IMR-90 (cell line): ENCODE data around the gene C5AR2. TPM values are rescaled to one million over a fixed set of nuclear protein-coding genes. Genes with fewer than 3 reads are reported as not detected.

Experiments
- ATAC-seq: fragments of 200-7000 bp; cut with Tn5 transposase; 2 replicates; pipeline ENCODE4 v1.9.1; 2020; ENCODE audit warnings: low read depth, mild to moderate bottlenecking, moderate library complexity
- BruUV-seq: library from RNA; stranded (reverse); fragments of 400-500 nt; replicated peaks from 2 replicates; lab custom pipeline; 2021; lab: Mats Ljungman, UMichigan
- CTCF ChIA-PET: fragments of 300-600 bp; formaldehyde crosslinking; extraction: SDS; loops from one replicate; lab custom pipeline; 2021; ENCODE audit warnings: antibody characterized with exemption; lab: Yijun Ruan, JAX
- POLR2A ChIA-PET: fragments of 300-600 bp; sonication (Branson Sonifier 250); formaldehyde crosslinking; loops from one replicate; lab custom pipeline; 2022; ENCODE audit warnings: antibody characterized with exemption; ENCODE audit not compliant: unreplicated experiment; lab: Charles Lee
- DNase-seq: peaks from one replicate; pipeline ENCODE4 v3.0.0; 2013
- H2AFZ ChIP-seq: replicated peaks from 2 replicates; pipeline ENCODE3; 2013; ENCODE audit warnings: low read length, mild to moderate bottlenecking; ENCODE audit not compliant: poor library complexity
- H2AK5ac ChIP-seq: 2 replicates; pipeline ENCODE4 v1.6.1; 2013; ENCODE audit warnings: low read depth, low read length, inconsistent platforms
- H2AK9ac ChIP-seq: replicated peaks from 2 replicates; pipeline ENCODE3; 2013; ENCODE audit warnings: mild to moderate bottlenecking, low read depth, low read length, moderate library complexity; ENCODE audit not compliant: poor library complexity
- H2BK120ac ChIP-seq: 2 replicates; pipeline ENCODE4 v1.6.1; 2013; ENCODE audit warnings: low read depth, low read length, inconsistent platforms
- H2BK15ac ChIP-seq: 3 replicates; pipeline ENCODE4 v1.6.1; 2013; ENCODE audit warnings: low read depth, low read length, inconsistent platforms
- H2BK20ac ChIP-seq: 2 replicates; pipeline ENCODE4 v1.6.1; 2013; ENCODE audit warnings: low read depth, mild to moderate bottlenecking, inconsistent platforms, low read length, moderate library complexity
- H2BK5ac ChIP-seq: 2 replicates; pipeline ENCODE4 v1.6.1; 2013; ENCODE audit warnings: mild to moderate bottlenecking, low read depth, low read length, inconsistent platforms; ENCODE audit not compliant: poor library complexity, severe bottlenecking
- H3K14ac ChIP-seq: replicated peaks from 2 replicates; pipeline ENCODE4 v1.6.1; 2013; ENCODE audit warnings: low read depth, low read length, inconsistent platforms
- H3K18ac ChIP-seq: 2 replicates; pipeline ENCODE4 v1.6.1; 2013; ENCODE audit warnings: low read depth, low read length, control low read depth
- H3K23ac ChIP-seq: 2 replicates; pipeline ENCODE4 v1.6.1; 2013; ENCODE audit warnings: low read depth, low read length, inconsistent platforms
- H3K27ac ChIP-seq: 2 replicates; pipeline ENCODE4 v1.5.1; 2013; ENCODE audit warnings: mild to moderate bottlenecking, control low read depth, low read length; ENCODE audit not compliant: insufficient read depth
- H3K27me3 ChIP-seq: 2 replicates; pipeline ENCODE4 v1.6.1; 2013; ENCODE audit warnings: low read length; ENCODE audit not compliant: control insufficient read depth, insufficient read depth
- H3K36me3 ChIP-seq: 2 replicates; pipeline ENCODE4 v1.6.1; 2013; ENCODE audit warnings: low read length, mixed read lengths; ENCODE audit not compliant: control insufficient read depth, insufficient read depth
- H3K4ac ChIP-seq: 2 replicates; pipeline ENCODE4 v1.6.1; 2013; ENCODE audit warnings: low read depth, low read length, inconsistent platforms
- H3K4me1 ChIP-seq: 2 replicates; pipeline ENCODE4 v1.6.1; 2013; ENCODE audit warnings: low read length, mixed read lengths; ENCODE audit not compliant: control insufficient read depth, insufficient read depth
- H3K4me2 ChIP-seq: 2 replicates; pipeline ENCODE4 v1.6.1; 2013; ENCODE audit warnings: low read depth, mild to moderate bottlenecking, control low read depth, low read length, moderate library complexity
- H3K4me3 ChIP-seq: 2 replicates; pipeline ENCODE4 v1.5.1; 2013; ENCODE audit warnings: low read depth, mild to moderate bottlenecking, control low read depth, low read length, moderate library complexity; ENCODE audit not compliant: insufficient read depth
- H3K56ac ChIP-seq: 2 replicates; pipeline ENCODE4 v1.6.1; 2013; ENCODE audit warnings: low read length, inconsistent platforms; ENCODE audit not compliant: insufficient read depth; ENCODE audit errors: extremely low read depth
- H3K79me1 ChIP-seq, 2 experiments: 2 replicates each; pipeline ENCODE4 v1.6.1; 2013; ENCODE audit warnings: low read length in 2 of 2, inconsistent platforms in 1 of 2, low read depth in 1 of 2
- H3K9ac ChIP-seq: 2 replicates; pipeline ENCODE4 v1.6.1; 2013; ENCODE audit warnings: low read depth, low read length, control low read depth
- H3K9me1 ChIP-seq: 2 replicates; pipeline ENCODE4 v1.6.1; 2013; ENCODE audit warnings: low read length, inconsistent platforms; ENCODE audit not compliant: insufficient read depth
- H3K9me3 ChIP-seq: 2 replicates; pipeline ENCODE4 v1.6.1; 2013; ENCODE audit warnings: low read length; ENCODE audit not compliant: control insufficient read depth, insufficient read depth
- H4K20me1 ChIP-seq: 2 replicates; pipeline ENCODE4 v1.6.1; 2013; ENCODE audit warnings: low read length, inconsistent platforms; ENCODE audit not compliant: insufficient read depth
- H4K5ac ChIP-seq: 2 replicates; pipeline ENCODE4 v1.6.1; 2013; ENCODE audit warnings: mild to moderate bottlenecking, low read depth, low read length, control low read depth
- H4K8ac ChIP-seq, 2 experiments: 2 replicates each; pipeline ENCODE4 v1.6.1; 2013; ENCODE audit warnings: low read depth in 2 of 2, low read length in 2 of 2, control low read depth in 1 of 2, inconsistent platforms in 1 of 2
- H4K91ac ChIP-seq: 2 replicates; pipeline ENCODE4 v1.6.1; 2013; ENCODE audit warnings: low read depth, low read length, inconsistent platforms; ENCODE audit not compliant: insufficient read depth
- CEBPB ChIP-seq: IDR thresholded peaks from 2 replicates; pipeline ENCODE4 v1.6.1; 2012; ENCODE audit warnings: low read depth, low read length, improper control_type of control experiment
- MAFK ChIP-seq: IDR thresholded peaks from 2 replicates; pipeline ENCODE4 v1.6.1; 2012; ENCODE audit warnings: low read depth, low read length, improper control_type of control experiment
- MXI1 ChIP-seq: IDR thresholded peaks from 2 replicates; pipeline ENCODE4 v1.6.1; 2012; ENCODE audit warnings: low read depth, mild to moderate bottlenecking, low read length, moderate library complexity, borderline replicate concordance
- RFX5 ChIP-seq: IDR thresholded peaks from 2 replicates; pipeline ENCODE4 v1.8.0; 2012; ENCODE audit warnings: low read depth, mild to moderate bottlenecking, low read length, moderate library complexity
- WGBS, 2 experiments: methylation state at CpG; one replicate each; pipeline versions ENCODE4 v1.1.5 to v1.1.7; 2013; ENCODE audit warnings: missing lambda C conversion rate in 2 of 2; ENCODE audit not compliant: insufficient read length in 1 of 2; ENCODE audit errors: extremely low coverage in 2 of 2; 5-methylcytosine and 5-hydroxymethylcytosine counted together
- dilution Hi-C: fragments of 300-500 bp; cut with HindIII; formaldehyde crosslinking; loops from one replicate; pipeline ENCODE4 v1.14.3; 2018; ENCODE audit warnings: low sequenced_read_pairs; ENCODE audit not compliant: unreplicated experiment
- in situ Hi-C: fragments of 300-500 bp; cut with MboI; formaldehyde crosslinking; loops from 3 replicates; pipeline ENCODE4 v1.14.3; 2019; ENCODE audit warnings: low sequenced_read_pairs, inconsistent platforms, mixed read lengths
- intact Hi-C: fragments of 100-400 bp; cut with micrococcal nuclease; formaldehyde crosslinking; loops from 2 replicates; pipeline ENCODE4 v1.10.0; 2022
- polyA plus RNA-seq, 3 experiments: library from polyadenylated mRNA; depleted of rRNA; stranded (reverse); fragments of >200 nt; gene quantifications; 2 replicates each; pipeline ENCODE4 v1.2.3, GENCODE V29; 2012; ENCODE audit warnings: low replicate concordance in 1 of 3
- total RNA-seq: library from RNA; depleted of rRNA; stranded (reverse); fragments of >200 nt; gene quantifications from 2 replicates; pipeline ENCODE4 v1.2.3, GENCODE V29; 2012
- TF ChIP-seq, protein P1 (sequence below): fragments of 150-350 bp; IDR thresholded peaks from 2 replicates; pipeline ENCODE4 v1.6.1; 2017; ENCODE audit warnings: mild to moderate bottlenecking, antibody characterized with exemption, low read length, low read depth
- TF ChIP-seq, protein P2 (sequence below): conservative IDR thresholded peaks from 2 replicates; pipeline ENCODE4 v1.5.1; 2012; ENCODE audit warnings: mild to moderate bottlenecking, low read depth, low read length, improper control_type of control experiment

C5AR2 gene
- total and polyA plus RNA-seq, 2 of the 4 experiments (the other 2 are of a cell fraction): not detected

DNA sequence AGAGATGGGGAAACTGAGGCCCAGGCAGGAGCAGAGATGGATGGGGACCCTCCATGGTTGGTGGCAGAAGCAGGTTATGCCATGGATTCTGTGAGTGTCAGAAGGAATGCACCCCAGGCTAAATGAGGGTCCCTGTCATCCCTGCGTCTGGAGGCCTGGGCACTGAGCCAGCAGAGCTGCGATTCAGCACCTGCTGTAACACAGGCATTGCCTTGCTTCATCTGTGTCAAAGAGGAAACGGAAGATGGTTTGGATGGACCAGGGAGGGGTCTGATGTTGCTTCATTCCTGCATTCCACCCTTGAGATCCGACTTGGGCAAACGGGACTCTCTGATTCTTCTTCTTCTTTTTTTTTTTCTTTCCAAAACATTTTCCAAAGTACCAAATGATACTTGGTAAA, 21.2 kb upstream of the C5AR2 start:
- H2AK9ac ChIP-seq: no peak overlapping the region
- no peak overlapping the region for H3K4ac ChIP-seq
- H2BK15ac ChIP-seq: no peak overlapping the region
- no peaks in the 10 kb centered on the region for H4K20me1 ChIP-seq
- H2BK5ac ChIP-seq: no peak overlapping the region
- no peak overlapping the region for H4K8ac ChIP-seq
- H3K14ac ChIP-seq: no peak overlapping the region
- in situ Hi-C loops: no loop called here
- 70% methylated on average over 2 of the region's 5 CpGs; no CpG with 5 or more reads in 1 of the 2 experiments for WGBS, 2 experiments
- no peak overlapping the region for H3K27ac ChIP-seq
- dilution Hi-C loops: no loop called here
- CTCF ChIA-PET: interaction anchor here (0.6 kb wide), 1 partner anchor 27 kb away, joined by 4 read pairs; no protein-coding TSS in a partner anchor
- no peaks in the 10 kb centered on the region for H3K27me3 ChIP-seq
- H3K79me1 ChIP-seq: no peaks in the 10 kb centered on the region
- no peak overlapping the region for H3K9ac ChIP-seq
- peak overlapping the region; percentile 1 for H2AFZ ChIP-seq
- no peak overlapping the region for H3K18ac ChIP-seq
- no peak overlapping the region for H2BK120ac ChIP-seq
- H3K23ac ChIP-seq: no peak overlapping the region
- ATAC-seq (no peak), DNase-seq (peak; percentile 21)
- no peak overlapping the region for H3K4me3 ChIP-seq
- H3K9me3 ChIP-seq: no peaks in the 10 kb centered on the region
- no peak overlapping the region for H2BK20ac ChIP-seq
- H3K4me1 ChIP-seq: 0 out of 2 replicates have a peak, but pooled peaks cover 2% of the 10 kb centered on the region
- TF ChIP-seq MAFK (no peak), CEBPB (peak; percentile 52; the same call in 1 of the 2 replicates), MXI1 (no peak), RFX5 (no peak)
- TF ChIP-seq, protein P1, sequence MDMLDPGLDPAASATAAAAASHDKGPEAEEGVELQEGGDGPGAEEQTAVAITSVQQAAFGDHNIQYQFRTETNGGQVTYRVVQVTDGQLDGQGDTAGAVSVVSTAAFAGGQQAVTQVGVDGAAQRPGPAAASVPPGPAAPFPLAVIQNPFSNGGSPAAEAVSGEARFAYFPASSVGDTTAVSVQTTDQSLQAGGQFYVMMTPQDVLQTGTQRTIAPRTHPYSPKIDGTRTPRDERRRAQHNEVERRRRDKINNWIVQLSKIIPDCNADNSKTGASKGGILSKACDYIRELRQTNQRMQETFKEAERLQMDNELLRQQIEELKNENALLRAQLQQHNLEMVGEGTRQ: no peak
- TF ChIP-seq, protein P2, sequence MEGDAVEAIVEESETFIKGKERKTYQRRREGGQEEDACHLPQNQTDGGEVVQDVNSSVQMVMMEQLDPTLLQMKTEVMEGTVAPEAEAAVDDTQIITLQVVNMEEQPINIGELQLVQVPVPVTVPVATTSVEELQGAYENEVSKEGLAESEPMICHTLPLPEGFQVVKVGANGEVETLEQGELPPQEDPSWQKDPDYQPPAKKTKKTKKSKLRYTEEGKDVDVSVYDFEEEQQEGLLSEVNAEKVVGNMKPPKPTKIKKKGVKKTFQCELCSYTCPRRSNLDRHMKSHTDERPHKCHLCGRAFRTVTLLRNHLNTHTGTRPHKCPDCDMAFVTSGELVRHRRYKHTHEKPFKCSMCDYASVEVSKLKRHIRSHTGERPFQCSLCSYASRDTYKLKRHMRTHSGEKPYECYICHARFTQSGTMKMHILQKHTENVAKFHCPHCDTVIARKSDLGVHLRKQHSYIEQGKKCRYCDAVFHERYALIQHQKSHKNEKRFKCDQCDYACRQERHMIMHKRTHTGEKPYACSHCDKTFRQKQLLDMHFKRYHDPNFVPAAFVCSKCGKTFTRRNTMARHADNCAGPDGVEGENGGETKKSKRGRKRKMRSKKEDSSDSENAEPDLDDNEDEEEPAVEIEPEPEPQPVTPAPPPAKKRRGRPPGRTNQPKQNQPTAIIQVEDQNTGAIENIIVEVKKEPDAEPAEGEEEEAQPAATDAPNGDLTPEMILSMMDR: no peak
- no peak overlapping the region for H2AK5ac ChIP-seq
- H3K36me3 ChIP-seq: no peaks in the 10 kb centered on the region
- no peak overlapping the region for H4K91ac ChIP-seq
- POLR2A ChIA-PET: no interaction called here
- H3K56ac ChIP-seq: no peak overlapping the region
- BruUV-seq: no TSS peak
- no peak overlapping the region for H4K5ac ChIP-seq
- intact Hi-C loops: no loop called here
- 0 out of 2 replicates have a peak, but pooled peaks cover 4% of the 10 kb centered on the region for H3K9me1 ChIP-seq
- no peak overlapping the region for H3K4me2 ChIP-seq
